GM12874 (cell line): ENCODE measurements around the gene CACNA1A.

ENCODE experiments used
- TF ChIP-seq, protein P1 (sequence below): IDR thresholded peaks from 2 replicates; pipeline ENCODE4 v1.5.1; 2011; ENCODE audit warnings: low read depth, mild to moderate bottlenecking, control low read depth, low read length, moderate library complexity; ENCODE audit not compliant: insufficient read depth

The CACNA1A gene

DNA sequence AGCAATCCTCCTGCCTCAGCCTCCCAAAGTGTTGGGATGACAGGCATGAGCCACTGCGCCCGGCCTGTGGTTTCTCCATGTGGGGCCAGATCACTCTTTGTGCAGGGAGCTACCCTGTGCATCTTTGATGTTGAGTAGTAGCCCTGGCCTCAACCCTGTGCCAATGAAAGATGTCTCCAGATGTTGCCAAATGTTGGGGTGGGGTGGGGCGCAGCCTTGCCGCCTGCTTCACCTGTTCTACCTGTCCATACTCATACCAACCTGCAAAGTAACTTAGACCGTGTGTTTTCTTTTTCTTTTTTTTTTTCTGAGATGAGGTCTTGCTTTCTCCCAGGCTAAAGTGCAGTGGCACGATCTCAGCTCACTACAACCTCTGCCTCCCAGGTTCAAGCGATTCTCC, 335.1 kb downstream of the CACNA1A start:
- TF ChIP-seq, protein P1, sequence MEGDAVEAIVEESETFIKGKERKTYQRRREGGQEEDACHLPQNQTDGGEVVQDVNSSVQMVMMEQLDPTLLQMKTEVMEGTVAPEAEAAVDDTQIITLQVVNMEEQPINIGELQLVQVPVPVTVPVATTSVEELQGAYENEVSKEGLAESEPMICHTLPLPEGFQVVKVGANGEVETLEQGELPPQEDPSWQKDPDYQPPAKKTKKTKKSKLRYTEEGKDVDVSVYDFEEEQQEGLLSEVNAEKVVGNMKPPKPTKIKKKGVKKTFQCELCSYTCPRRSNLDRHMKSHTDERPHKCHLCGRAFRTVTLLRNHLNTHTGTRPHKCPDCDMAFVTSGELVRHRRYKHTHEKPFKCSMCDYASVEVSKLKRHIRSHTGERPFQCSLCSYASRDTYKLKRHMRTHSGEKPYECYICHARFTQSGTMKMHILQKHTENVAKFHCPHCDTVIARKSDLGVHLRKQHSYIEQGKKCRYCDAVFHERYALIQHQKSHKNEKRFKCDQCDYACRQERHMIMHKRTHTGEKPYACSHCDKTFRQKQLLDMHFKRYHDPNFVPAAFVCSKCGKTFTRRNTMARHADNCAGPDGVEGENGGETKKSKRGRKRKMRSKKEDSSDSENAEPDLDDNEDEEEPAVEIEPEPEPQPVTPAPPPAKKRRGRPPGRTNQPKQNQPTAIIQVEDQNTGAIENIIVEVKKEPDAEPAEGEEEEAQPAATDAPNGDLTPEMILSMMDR, result no peak

DNA sequence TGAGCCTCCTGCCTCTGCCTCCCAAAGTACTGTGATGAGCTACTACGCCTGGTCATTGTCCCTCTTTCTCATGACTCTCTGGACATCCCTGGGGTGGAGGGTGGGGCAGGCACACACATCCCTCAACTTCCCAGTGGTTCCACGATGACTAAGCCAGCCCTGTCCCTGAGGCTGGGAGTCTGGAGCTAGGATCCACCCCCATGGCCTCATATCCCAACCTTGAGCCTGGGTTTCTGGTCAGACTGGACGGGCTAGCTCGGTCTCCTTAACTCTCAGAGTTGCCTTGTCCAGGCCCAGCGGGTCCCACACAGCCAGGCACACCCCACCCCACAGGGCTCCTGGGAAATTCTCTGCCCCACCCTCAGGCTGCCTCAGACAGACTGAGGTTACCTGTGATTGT, 336.5 kb downstream of the CACNA1A start:
- TF ChIP-seq, protein P1, result no peak

DNA sequence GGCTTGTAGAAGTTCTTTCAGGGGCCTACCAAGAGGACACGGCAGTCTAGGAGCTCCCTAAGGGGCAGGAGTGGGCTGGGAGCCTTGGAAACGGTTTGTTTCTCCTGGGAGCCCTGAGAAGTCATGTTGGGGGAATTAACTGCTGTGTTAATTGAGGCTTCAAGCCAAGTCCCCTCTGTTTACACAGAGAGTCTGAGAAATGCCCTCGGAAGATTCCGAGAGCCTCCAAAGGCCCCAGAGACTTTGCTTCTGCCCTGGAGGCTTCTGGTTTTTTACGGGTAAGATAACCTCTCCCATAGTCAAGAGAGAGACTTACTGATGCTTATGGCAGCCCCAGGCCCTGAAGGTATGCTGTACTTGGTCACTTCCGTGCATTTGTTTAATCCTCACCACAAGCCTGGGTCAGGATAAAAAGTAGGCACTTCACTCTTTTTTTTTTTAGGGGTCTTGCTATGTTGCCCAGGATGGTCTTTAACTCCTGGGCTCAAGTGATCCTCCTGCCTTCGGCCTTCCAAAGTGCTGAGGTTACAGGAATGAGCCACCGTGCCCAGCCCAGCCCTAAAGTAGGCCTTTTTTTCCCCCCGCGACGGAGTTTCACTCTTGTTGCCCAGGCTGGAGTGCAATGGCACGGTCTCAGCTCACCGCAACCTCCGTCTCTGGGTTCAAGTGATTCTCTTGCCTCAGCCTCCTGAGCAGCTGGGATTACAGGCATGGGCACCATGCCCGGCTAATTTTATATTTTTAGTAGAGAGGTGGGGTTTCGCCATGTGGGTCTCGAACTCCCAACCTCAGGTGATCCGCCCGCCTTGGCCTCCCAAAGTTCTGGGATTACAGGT, 340.9 kb downstream of the CACNA1A start:
- TF ChIP-seq, protein P1, result no peak

DNA sequence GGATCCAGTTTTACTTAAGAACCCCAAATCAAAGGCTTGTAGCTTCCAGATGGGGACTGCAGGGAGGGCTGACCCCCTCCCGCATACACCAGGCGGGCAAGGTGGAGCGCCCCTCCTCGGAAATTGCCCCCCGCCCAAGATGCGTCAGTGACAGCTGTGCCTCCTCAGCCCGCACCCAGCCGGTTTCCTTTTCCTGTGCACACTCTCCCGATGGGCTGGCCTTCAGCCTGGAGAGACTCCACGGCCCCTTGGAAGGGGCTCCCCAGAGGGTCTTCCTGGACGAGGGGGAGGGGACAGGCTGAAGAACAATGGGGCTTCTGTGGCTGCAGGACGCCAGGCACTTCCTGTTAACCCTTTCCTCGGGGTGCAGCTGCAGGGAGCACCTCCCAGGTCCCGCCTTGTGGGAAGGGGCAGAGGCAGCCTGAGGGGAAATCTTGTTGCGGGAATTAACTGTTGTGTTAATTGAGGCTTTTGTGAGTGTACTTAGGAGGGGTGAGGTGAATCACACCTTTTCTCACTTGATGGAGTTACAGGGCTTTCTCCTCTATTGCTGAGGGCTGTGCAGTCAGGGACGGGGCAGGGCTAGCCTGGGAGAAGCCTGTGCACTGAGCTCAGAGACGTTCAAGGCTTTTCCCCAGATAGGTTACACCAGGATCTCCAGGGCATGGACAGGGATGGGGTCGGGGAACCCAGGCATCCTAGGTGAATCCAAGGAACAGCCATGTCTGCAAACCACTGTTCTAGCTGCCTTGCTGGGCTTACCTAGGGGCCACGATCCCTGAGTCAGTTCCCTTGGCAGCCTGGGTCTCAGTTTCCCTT, 341.7 kb downstream of the CACNA1A start:
- TF ChIP-seq, protein P1, result no peak

DNA sequence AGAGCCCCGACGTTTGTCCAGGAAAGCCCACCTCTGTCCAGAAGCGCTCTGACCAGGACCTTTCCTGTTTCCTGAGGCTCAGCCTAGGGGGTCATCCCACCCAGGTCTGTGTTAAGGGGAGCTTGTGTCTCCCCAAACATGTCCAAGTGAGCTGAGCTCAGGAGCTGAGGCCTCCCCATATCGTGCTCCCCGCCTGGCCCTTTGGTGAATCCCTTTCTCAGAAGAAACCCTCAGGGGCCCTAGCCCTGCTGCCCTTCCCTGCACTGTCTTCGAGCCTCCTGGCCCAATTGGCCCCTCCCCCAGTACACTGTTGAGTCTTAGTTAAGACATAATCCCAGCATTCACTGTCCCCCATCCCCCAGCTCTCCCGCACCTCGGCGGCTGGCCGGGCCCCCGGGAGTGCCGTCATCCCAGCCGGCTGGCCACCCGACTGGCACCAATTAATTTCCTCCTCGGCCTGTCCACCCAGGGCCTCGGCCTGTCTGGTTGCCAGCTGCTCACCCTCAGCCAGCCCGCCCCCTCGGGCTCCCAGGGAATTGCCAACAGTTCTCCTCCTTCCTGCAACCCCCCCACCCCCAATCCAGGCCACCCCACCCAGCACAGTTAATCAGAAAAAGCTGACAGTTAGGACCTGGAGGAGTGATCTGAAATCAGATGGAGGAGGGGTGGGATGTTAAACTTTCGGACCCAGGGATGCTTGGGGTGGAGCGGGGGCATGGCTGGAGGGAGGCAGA, 342.5 kb downstream of the CACNA1A start:
- TF ChIP-seq, protein P1, result no peak

DNA sequence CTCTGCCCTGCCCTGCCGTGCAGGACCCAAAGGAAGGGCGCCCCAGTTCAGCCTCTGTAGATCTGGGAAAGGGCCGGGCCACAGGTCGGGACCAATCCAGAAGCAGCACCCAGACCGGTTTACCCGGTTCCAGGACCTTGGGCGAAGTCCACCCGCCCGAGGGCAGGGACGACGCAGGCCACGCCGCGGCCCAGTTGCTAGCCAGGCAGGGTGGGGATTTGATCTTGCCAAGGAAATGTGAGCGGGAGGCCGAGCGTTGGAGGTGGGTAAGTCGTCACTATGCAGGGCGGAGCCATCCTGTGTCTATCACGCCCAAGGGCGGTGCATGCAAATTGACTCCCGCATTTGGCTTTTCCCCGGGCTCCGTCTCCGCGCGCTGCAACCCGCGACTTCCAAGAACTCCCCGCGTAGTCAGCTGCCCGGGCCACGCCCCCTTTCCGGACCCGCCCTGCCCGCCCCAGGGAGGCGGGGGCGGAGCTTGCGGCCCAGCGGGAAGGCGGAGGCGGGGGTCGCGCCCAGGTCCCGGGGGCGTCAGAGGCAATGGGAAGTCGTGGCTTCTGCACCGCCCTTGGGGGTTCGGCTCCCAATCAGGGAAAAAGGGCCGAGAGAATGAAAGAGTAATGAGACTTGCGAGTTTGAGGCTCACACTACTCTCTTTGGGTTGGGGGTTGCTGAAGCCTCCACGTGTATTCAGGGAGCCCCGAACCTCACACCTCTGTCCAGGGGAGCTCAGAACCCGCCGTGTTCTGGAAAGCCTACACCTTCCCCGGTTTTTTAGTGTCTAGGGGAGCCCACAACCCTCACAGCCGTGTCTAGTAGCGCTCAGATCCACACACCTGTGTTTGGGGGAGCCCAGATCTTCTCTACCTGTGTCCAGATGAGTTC, 343.3 kb downstream of the CACNA1A start:
- TF ChIP-seq, protein P1, result no peak
